ENCODE measurements around the gene C6orf163.
A peak's percentile ranks its signal among the peaks of the same experiment; 100 is the strongest.
"Not testable (repeated sequence)": the region's sequence is repeated elsewhere in the genome, so short reads cannot be mapped to it uniquely, and the experiment has no call there.

C6orf163 gene

DNA sequence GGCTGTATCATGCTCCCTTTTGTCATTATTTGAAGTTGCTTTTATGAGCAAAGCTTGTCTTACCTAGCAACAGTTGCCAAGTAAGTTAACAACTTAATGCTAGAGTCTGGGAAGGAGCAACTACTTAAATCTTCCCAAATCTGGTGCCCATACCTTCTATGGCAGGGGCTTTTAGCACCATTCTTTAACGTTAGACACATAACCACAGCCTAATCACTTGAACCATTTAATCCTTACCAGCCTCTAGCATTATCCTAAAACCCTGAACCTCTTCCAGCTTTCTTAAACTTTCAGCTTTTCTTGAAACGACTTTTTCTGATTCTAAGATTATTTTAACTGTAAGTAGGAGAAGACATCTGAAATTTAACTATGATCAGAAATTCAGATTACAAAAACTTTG lies at the start of gene C6orf163:
Gene C6orf163 (plus strand): TSS at position 83 of the 400 bp plus-strand sequence. CDS start 287 bp downstream, at position 370.
- DNase-seq: no peak

DNA sequence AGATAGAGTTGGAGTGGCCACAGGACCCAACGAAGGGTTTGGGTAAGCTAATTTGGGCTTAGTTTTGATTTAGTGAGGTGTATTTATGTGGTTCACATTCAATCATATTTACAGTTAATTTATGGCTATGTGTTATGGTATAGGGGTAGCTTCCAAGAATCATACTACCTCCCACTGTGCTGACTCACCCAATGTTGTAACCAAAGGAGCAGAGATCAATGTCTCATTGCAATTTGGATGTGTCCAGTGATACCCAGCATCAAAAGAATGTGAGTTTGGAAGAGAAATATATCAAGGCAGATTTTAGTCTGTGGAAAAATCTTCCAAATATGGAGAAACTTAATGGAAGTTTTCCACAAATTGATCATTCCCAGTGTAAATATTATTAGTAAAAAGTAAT lies 47.5 kb upstream of the C6orf163 start:
- DNase-seq: no peak

DNA sequence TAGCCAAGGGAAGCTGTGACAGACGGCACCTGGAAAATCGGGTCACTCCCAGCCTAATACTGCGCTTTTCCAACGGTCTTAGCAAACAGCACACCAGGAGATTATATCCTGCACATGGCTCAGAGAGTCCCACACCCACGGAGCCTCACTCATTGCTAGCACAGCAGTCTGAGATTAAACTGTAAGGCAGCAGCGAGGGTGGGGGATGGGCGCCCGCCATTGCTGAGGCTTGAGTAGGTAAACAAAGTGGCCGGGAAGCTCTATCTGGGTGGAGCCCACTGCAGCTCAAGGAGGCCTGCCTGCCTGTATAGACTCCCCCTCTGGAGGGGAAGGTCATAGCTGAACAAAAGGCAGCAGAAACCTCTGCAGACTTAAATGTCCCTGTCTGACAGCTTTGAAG lies 43.3 kb upstream of the C6orf163 start:
- not testable (repeated sequence) for DNase-seq

DNA sequence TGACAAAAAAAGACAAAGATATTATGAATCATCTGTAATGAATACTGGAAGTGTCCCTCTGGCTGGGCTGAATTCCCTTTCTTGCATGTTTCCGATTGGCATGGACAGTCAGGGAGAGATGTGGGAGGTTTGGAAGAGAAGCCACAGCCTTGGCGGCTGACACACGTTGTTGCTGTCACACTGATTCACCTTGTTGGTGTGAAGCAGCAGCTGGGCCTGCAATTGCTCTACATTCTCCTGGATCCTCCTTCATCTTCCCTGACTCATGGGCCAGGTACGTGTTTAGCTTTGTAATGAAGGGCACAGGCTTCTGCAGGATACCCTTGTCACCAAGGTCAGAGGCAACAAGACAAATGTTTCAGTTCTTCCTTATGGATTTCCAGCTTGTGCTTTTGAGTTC lies 35.6 kb upstream of the C6orf163 start:
- DNase-seq: no peak

DNA sequence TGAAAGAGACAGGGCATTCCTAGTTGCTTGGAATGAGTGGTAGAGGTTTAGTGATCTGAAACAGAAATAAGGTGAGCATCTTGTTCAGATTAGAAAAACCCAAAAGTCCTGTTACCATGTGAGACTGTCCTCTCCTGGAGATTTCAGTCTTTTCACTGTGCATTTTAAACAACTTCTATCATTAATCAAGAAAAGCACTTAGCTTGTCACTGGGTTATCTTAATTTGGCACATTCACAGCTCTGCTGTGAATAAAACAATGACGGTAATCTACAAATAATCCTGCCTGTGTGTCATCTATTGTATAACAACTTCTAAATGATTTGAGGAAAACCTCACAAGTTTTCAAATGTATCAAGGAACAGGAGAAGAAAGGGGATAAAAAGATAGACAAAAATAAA lies 31.8 kb upstream of the C6orf163 start:
- no peak for DNase-seq

DNA sequence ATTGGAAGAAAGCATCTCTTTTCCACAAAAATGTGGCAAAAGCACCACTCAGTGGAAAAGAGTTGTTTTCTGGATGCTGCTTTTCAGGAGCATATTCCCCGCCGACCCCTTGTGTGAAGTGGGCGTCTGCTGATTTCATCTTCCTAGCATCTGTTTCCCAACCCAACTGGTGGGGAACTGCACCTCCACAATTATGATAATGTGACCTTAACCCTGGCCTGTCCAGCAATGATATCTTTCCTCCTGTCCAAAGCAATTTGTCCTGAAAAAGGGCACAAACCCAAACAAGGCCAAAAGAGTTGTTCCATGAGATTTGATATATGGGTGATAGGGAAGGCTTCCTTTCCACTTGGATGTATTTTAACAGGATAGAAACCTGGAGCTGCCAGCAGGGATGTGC lies 29.5 kb upstream of the C6orf163 start:
- no peak for DNase-seq

DNA sequence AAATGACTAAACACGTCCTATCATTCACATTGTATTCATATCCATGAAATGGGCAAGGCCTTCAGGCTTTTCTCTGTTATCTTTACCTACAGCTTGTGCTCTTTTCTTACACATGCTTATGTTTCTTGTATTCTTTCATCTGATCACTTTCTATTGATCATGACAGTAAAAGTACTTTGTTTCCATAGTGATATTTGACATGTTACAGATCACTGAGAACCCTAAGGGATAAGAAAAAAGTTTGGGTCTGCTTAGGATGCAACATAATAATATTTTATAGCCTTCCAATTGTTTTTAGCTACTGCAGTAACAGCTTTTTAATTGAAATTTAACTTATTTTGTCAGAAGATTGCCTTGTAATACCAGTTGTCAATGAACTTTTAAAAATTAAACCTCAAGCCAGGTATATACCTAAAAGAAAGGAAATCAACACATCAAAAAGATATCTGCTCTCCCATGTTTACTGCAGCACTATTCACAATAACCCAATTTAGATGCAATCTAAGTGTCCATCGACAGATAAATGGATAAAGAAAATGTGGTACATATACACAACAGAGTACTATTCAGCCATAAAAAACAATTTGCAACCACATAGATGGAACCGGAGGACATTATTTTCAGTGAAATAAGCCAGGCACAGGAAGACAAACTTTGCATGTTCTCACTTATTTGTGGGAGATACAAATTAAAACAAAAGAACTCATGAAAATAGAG lies 25.2 kb upstream of the C6orf163 start:
- no peak for DNase-seq

DNA sequence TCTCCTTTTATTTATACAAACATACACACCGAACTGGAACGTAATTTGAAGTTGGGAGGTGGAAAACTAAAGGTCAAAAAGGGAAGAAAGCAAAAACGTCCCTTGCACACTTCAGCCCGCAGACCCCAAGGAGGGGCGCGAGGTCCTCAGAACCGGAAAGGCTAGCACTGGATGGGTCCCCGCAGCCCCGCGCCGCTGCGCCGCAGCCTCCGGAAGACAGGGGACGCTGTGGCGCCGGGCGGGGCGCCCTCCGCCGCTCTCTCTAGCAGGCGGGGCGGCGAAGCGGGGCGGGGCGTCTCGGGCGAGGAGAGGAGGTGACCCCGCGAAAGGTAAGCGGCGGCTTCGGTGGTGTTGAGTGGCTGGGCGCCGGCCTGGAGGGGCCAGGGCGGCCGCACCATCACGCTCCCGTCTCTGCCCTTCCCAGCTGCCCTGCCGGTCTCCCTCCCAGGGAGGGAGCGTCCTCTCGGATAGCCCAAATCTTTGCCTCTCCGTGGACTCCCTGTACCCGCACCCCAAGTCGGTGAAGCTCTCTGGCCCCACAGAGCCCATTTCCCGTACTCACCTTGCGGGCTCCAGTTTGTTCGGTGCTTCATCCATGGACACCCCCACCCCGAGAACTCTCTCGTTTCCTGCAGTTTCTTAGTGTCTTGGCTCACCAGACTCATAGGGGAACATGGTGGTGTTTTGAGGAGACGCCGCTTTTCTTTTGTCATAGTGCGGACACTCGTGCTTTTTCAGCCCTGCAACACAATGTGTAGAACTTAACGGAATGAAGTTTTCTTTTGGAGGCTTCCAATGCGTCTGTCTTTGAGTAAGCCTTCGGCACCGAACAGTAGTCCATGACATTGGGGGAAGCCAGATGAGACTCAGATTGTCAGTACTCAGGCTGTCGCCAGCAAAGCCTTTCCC lies 22.1 kb upstream of the C6orf163 start, which contains the start of gene SMIM8:
Gene SMIM8 (plus strand): TSS at position 285 of the 909 bp plus-strand sequence. CDS start 14,444 bp downstream, outside the sequence.
- DNase-seq: peak; percentile 72

DNA sequence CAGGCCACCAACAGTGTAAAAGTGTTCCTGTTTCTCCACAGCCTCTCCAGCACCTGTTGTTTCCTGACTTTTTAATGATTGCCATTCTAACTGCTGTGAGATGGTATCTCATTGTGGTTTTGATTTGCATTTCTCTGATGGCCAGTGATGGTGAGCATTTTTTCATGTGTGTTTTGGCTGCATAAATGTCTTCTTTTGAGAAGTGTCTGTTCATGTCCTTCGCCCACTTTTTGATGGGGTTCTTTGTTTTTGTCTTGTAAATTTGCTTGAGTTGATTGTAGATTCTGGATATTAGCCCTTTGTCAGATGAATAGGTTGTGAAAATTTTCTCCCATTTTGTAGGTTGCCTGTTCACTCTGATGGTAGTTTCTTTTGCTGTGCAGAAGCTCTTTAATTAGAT lies 20.7 kb upstream of the C6orf163 start:
- not testable (repeated sequence) for DNase-seq

DNA sequence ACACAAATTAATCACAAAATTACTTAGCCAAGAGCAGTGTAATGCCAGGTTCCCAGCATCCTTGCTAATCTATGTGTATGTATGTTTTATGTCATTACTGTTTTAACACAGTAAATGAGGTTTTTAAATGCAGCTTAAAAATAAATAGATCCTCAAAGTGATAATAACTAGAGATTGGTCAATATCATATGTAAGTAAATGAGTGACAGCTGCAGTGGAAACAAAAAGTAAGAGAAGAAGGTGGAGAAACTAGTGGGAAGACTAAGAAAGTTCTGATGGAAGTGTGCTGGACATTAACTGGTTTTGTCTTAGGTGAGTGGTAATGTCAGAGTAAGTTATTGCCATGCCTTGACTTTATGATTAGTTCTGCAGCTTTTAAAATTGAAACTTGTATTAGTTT lies 13.7 kb upstream of the C6orf163 start:
- DNase-seq: no peak

DNA sequence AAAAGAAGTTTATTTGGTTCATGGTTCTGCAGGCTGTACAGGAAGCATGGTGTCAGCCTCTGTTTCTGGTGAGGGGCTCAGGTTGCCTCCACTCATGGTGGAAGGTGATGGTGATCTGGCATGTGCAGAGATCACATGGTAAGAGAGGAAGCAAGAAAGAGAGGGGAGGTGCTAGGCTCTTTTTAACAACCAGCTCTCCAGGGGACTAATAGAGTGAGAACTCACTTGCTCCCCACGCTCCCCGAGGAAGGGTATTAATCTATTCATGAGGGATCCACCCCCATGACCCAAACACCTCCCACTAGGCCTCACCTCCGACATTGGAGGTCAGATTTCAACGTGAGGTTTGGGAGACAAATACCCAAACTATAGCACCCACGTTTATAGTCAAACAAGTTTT lies 11.6 kb upstream of the C6orf163 start:
- no peak for DNase-seq

DNA sequence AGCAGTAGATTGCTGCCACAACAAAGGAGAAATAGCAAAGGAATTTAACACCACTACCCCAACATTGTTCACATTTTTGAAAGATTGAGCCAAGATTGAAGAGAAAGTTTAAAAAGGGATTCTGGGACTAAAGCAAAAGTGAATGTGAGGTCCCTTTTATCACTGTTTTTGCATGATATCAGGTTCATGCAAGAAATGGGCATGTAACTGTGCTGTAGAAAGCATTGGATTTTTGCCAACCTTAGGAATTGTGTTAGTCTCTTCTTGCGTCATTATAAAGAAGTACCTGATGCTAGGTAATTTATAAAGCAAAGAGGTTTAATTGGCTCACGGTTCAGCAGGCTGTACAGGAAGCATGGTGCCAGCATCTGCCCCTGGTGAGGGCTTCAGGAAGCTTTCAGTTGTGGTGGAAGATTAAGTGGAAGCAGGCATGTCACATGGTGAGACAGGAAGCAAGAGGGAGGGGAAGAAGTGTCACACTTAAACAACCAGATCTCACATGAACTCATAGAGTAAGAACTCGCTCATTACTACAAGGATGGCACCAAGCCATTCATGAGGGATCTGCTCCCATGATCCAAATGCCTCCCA lies 10.9 kb upstream of the C6orf163 start:
- DNase-seq: no peak

DNA sequence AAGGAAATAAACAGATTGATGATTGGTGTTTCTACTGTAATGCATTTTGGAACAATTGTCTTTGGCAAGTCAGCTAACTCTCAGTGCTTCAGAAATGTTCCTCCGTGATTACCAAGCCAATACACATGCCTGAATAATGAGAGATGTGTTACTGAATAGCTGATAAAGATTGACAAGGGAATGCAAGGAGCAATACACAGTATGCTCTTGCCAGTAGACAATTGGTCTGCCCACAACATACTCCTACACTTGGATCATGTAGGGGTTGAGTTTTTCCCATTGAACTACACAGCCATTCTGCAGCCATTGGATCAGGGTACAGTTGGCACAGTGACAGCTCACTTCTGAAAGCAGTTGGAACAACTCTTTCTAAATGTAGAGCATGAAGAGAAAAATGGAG lies 9.9 kb upstream of the C6orf163 start:
- no peak for DNase-seq

DNA sequence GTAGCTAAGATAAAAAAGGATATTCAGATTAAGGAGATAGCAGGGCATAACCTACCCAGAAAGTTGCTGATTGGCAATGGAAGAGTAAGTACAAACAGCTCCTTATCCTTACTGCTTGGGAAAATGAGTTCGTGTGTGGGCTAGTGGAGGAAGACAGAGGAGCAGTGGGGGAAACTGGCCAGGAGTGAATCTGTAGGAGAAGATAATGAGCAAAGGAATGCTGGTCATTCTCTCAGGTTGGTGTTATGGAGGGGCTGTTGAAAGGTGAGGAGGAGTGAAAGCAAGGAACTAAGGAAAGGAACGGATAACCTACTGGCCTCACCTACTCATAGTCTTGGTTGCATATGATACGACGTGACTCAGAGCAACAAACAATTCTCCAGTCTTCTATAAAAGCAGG lies 8.2 kb upstream of the C6orf163 start:
- no peak for DNase-seq

DNA sequence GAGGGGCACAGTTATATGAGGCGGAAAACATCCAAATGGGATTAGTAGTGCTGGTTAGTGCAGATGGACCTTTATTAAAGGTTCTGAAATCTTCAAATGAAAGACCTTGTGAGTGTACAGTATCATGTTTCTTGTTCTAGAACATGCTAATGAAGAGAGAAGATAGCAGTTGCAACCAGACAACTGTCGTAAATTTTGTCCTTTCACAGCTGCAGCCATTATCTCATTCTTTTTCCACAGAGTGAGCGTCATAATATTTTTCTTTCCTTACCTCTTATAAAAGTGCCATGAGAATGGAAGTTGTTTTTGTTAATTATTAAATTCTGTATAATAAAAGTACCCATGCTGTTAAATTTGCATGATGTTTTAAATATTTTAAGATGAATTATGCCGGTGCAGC lies 4.4 kb upstream of the C6orf163 start:
- DNase-seq: no peak

DNA sequence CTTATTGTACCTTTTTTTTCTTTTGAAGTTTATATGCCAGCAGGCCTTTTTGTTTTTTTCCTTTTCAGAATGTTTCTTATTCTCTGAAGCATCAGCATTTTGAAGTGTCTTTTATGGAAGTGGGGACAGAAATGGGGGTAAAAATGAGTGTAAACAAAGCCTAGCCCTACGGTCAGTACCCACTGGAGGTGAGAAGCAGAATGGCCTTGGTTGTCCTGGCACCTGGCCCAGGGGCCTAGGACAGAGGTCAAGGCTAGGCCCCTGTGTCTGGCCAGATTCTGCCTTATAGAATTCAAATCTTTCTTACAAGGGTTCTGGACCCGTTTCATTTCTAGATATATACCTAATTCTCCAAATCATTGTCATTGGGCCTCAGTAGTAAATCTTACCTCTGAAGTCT lies 3.5 kb upstream of the C6orf163 start:
- no peak for DNase-seq

DNA sequence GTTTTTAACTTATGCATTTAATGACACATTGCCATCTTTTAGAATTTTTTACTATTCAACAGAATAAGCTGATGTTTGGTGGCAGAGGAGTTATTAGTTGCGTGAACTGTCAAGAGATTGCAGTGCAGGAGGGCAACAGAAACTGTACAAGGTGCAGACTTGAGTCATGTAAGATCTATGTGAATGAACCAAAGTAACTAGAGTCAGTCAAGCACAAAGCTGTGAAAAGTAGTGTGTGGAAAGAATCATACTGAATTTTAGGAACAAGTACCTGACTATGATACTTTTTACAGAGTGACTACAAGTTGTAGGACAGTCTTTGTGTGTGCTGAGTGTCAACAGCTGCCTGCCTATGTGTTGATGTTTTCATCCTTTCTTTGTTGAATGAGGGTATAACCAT lies 2.7 kb upstream of the C6orf163 start:
- no peak for DNase-seq

DNA sequence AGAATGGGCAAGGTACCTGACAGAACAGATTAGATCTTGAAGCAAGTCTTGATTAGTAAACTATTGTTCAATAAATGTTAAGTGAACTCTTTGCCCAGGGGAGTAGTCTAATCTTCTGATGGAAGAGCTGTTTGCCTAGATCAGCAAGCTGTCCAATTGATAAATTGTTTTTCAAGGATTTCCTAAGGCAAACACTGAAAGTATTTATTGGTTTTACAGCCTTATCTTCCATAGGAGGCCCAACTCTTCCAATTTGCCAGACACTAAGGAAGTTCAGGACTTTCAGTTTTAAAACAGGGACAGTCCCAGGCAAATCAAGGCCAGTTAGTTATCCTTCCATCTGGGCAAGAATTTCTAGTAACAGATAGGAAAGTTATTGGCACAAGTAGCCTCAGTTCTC lies 1.8 kb upstream of the C6orf163 start:
- no peak for DNase-seq

DNA sequence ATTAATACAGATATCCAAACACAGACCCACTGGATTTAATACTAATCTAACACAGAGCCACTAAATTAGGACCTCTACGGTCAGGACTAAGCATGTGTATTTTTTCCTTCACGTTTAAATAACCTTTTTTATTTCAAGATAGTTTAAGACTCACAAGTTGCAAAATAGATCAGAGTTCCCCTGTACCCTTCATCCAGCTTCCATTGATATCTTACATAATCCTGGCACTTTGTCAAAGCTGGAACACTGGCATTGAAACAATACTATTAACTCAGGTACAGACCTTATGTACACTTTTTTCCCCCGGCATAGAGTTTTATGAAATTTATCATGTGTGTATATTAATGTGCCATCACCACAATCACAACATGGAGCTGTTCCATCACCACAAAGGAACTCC lies 2.1 kb downstream of the C6orf163 start:
- DNase-seq: no peak

DNA sequence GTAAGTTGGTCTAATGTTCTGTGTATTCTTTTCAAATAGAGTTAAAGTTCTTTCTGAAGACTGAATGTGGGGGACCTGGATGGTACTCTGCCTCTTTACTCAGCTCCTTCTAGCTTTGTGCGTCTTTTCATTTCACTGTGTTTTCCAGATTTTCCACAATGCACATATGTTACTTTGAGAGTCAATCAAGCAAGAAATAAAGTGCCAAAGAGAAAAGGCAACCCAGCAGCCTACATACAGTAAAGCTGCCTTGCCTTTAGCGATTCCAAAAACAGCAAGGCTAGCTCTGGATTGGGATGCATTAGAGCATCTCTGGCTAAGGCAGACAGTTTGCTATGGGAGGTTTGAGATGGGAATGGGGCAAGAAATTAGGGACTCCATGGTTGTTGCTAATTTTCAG lies 5.3 kb downstream of the C6orf163 start:
- DNase-seq: no peak

DNA sequence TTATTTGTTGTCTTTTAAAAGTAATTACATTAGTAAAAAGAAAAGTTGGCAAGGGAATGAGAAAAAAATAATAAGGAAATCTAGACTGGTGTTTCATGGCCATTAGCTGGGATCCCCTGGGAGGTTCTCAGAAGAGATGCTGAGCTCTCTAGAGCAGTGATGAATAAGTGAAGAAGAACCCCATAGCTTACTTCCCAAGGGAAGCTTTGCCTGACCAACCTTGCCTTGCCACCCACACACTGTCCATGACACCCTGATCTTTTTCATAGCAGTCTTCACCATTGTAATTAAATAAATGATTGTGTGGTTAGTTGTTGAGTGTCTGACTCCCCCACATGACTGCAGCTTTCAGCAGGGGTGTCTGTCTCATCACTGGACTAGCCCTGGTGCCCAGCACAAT lies 5.9 kb downstream of the C6orf163 start:
- DNase-seq: no peak

DNA sequence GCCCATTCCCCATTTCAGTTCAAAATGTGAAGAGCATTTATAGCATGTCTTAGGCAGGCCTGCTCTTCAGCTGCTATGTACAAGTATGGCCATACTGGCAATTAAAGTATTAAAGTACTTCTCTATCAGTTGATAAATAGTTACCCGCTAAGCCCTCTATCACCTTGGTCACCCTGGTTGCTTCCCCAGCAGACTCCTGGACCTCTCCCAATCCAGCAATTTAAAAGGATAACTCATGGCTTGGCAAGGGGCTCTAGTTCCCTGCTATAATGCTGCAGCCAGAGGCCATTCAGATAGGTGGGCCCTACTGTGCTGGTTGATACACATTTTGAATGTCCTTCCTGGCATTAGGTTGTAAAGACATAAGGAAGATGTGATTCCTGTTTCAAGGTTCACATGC lies 7.0 kb downstream of the C6orf163 start:
- no peak for DNase-seq

DNA sequence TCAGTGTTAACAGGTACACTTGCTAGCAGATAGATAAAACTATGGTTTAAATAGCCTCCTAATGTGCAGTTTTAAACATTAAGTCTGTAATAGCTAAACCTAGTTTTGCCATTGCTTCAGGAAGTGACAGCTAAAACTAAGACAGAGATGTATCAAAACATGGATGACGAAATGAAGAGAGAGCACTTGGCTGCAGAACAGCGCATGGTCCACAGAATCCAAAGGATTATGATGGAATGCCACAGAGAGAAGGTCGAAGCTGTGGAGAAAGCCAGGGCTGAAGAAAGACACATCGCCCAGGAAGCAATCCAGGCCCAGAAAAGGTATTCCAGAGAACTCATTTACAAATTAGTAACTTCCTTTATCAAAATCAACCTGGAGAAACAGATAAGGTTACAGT lies 11.6 kb downstream of the C6orf163 start:
- no peak for DNase-seq

All from NK-92 treated with Interleukin-12 subunit alpha and Interleukin-12 subunit beta, amount 100 ng/mL, for 24 hours (cell line).